CMK (cell line): Measurements from ENCODE around the gene CSNK2A1.
A peak's percentile ranks its signal among the peaks of the same experiment; 100 is the strongest.
"Not testable (repeated sequence)": the region's sequence is repeated elsewhere in the genome, so short reads cannot be mapped to it uniquely, and the experiment has no call there.

Experiments
- DNase-seq: peaks from one replicate; pipeline ENCODE4 v3.0.0-alpha.2; 2010; ENCODE audit warnings: low read depth

The CSNK2A1 gene

DNA sequence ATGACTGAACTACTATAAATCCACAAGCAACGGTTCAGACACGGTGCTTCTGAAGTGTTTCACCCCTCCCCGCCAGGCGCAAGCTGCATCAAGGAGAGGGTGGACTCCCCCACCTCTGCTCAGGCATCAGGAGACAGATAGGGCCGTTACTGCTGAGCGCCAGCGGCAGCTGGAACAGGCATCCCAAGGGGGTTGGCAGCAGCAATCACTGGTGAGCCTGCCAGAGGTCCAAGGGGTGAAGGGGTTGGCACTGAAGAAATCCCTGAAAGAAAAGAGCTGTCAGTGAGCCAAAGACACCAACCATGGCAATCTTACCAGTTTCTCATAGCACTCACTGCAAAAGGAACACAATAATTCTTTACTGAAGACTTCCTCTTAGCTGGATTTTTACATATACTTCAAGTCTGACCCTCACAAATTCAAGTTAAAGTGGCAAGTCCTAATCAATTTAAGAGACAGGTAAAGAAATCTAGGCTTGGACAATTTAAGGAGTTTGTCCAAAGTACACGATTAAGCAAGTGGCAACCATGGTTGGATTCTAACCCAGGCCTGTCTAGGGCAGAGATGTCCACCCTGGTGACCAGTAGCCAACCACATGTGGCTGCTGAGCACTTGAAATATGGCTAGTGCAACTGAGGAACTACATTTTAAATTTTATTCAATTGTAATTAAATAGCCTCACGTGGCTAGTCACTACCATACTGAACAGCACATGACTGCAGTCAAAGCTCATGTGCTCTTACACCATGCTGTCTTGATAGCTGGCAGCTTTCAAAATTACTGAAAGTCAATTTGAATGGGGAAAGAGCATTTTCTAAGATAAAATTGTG, 59.6 kb downstream of the CSNK2A1 start:
- no peak for DNase-seq

DNA sequence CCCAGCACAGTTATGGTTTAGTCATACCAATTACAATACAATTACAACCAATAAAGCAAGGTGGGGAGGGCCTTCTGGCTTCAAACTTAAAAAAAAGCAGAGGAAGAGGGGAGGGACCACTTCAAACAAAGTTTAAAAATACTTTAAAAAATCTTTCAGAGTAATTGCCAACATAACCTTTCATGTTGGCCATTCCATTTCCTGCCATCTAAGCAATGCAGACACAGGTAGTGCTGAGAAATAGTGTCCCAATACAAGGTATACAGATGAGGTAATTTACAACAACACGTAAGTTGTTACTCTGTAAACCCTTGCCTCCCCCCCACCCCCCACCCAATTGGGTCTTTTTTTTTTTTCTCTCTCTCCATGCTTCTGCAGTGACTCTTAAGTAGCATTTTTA, 62.4 kb downstream of the CSNK2A1 start:
- DNase-seq: no peak

DNA sequence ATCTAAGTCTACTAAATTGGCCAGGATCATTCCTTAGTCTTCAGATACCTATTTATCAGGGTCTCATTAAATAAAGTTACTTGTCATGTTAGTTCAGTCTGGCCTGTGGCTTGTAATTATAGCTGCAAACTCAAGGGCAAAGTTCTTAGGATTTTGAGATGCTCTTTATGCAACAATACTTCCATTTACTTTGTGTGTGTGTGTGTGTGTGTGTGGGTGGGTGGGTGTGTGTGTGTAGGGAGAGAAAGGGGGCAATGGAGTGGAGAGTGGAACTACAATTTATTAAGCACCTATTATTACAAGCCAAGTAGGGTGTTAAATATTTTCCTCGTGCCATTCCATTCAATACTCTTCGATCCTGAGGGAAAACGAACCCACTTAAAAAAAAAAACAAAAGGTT, 63.5 kb downstream of the CSNK2A1 start:
- DNase-seq: no peak

DNA sequence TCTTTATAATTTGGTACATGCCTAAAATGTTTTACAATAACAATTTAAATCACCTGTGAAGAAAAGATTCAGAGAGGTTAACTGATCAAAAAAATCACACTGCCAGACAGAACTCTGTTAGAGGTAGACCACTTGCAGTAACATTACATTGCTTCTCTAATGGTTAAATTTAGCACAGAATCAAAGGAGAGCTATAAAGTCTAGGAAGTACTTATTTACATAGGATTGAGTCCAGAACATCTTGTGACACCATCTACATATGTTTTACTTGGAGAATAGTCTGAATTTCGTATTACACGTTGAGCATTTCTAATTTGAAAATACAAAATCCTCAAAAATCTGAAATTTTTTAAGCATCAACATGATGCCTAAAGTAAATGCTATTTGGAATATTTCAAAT, 64.1 kb downstream of the CSNK2A1 start:
- DNase-seq: no peak

DNA sequence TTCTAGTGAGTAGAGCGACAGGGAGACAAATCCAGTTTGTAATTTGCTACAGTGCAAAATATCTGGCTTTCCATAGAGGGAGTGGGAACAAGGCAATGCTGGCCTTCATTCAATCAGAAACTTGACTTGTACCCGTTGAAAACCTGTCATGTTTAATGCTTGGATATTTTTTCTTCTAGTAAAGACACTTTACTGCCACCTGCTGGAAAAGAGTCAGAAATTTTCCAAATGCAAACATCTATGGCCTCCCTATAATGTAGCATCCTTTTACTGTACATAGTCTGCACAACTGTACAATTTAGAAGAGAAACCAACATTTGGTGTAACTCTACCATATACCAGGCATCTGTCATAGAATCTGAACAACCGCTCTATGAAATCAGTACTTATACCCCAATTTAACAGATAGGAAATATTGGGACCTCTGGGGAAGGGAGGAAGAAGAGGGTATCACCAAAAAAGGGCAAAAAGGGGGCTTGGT, 64.6 kb downstream of the CSNK2A1 start:
- DNase-seq: peak; percentile 47

DNA sequence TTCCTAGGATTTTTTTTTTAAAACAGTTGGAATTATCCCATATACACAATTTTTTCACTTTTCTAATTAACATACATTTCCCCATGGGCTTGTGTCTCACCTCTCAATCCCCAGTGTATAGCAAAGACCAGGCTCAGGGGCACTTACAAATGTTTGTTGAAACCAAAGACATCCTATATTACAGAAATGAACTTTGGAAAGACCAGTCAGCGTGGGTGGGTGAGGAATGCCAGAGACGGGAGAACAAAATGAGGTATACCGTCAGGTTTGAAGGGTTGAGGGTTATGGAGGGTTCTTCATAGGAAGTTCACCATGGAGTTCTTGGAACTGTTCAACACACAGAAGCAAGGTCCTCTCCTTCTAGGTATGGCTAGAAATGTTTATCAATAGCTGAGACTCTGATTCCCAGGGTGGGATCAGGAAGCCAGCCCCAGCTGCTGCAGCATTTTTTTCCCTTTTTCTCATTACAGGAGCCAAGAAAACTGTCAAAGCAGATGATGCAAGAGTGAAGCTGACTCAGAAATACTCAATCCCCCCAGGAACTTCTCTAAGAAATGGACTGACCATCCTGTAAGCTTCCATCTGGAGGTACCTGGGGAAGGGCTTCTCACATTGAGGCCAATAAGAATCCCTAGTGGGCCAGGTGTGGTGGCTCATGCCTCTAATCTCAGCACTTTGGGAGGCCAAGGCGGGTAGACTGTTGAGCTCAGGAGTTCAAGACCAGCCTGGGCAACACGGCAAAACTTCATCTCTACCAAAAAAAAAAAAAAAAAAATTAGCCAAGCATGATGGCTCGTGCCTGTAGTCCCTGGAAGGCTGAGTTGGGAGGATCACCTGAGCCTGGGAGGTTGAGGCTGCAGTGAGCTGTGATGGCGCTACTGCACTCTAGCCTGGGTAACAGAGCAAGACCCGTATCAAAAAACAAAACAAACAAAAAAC, 65.3 kb downstream of the CSNK2A1 start:
- DNase-seq: no peak

DNA sequence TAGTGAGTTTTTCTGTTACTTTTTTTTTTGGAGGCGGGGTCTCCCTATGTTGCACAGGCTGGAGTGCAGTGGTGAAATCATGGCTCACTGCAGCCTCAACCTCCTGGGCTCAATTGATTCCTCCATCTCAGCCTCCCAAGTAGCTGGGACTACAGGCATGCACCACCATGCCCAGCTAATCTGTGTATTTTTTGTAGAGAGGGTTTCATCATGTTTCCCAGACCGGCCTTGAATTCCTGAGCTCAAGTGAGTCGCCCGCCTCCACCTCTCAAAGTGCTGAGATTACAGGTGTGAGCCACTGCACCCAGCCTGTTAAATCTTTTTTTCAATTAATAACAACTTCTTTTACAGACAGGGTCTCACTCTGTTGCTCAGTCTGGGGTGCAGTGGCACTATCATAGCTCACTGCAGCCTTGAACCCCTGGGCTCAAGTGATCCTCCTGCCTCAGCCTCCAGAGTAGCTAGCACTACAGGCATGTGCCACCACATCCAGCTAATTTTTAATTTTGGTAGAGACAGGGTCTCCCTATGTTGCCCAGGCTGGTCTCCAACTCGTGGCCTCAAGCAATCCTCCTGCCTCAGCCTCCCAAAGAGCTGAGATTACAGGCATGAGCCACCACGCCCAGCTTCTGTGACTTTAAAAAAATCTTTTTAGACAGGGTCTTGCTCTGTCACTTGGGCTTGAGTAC, 66.9 kb downstream of the CSNK2A1 start:
- not testable (repeated sequence) for DNase-seq

DNA sequence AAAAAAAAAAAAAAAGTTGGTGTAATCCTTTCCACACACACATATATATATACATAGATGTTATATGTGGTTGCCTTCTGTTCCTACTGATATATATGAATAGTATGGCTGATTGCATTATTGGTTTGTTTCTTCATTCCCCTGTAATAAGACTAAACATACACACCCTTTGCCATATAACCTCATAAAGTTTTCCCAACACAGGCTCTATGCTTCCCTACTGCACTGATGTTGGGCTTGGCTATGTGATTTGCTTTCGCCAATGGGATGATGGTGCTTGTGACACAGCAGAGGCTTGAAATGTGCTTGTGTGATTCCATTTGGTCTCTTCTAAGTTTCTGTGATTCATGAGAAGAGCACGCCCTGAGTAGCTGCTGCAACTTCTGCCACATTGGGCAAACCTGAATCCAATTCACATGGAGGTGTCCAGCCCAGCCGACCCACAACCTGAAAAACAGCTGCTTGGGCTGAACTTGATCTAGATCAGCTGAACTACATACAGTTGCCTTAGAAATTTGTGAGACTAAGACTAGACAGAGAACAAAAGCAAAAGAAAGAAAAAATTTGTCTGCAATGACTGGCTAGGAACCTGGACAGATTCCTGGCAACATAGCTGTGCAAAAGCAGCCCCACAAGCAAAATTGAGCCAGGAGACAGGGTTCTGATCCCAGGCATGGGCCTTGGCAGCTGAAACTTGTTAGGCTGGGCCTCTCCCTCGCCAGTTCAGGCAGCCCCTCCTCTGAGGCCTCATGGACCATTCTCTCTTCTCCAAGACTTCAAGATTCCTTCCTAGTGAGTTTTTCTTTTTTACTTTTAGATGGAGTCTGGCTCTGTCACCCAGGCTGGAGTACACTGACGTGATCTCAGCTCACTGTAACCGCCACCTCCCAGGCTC, 67.9 kb downstream of the CSNK2A1 start:
- no peak for DNase-seq

DNA sequence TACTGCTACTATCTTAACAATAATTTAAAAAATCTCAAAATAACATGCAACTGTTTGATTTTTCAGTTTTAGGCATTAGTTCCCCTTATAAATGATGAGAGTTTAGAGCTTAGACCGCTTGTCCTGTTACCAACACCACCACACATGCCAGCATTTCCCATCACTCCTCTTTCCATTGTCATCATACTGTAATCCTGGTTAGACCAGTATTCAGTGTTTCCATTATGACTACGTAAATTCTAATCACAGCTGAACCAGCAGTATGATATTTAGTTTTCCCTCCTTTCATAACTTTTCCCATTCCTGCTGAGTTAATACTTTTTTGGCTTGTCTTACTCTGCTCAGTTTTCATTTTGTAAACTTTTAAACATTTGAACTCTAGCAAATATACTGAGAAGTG, 69.0 kb downstream of the CSNK2A1 start:
- no peak for DNase-seq

DNA sequence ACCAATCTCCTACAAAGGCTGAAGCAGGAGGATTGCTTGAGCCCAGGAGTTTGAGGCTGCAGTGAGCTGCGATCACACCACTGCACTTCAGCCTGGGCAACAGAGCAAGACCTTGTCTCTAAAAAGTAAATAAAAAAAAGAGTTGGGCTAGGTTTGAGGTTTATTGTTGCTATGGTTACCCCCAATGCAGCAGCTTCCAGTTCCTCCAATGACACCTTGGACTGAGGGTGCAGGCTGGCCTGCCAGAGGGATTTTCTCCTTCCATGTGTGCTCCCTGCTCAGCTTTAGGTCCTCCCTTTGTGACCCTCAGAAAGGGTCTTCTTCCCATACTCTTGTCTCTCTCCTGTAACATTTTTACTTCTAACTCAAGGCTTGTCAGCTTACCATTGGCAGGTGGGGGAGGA, 70.7 kb downstream of the CSNK2A1 start:
- no peak for DNase-seq

DNA sequence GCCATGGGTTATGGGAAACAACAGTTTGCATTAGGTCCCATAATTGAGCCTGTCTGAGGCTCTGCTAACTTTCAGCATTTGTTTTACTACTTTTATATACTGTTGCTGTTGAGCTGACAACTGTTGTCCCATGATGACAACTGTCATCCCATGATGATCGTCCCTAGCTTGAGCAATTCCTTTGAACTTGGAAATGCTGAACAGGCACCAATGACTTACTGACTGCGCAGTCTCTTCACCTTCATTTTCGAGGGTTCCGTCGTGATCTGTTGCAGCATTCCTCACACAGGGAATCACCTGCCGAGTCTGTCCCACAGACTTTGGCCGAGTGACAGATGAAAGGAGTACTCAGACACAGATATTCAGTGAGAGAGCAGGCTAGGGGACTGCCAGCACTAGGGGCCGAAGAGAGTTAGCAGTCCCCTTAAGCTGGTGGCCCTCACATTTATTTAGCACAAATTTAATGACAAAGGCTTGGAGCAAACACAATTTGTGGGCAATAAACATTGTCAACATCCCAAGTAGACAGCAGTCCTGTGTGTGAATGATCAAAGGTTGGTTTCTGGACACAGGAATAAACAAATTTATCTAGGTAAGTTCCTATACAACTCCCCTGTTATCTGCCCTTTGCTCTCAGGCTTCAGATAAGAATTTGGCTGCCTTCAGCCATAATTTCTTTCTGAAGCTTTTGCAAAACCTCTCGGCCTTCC, 71.3 kb downstream of the CSNK2A1 start:
- DNase-seq: no peak

DNA sequence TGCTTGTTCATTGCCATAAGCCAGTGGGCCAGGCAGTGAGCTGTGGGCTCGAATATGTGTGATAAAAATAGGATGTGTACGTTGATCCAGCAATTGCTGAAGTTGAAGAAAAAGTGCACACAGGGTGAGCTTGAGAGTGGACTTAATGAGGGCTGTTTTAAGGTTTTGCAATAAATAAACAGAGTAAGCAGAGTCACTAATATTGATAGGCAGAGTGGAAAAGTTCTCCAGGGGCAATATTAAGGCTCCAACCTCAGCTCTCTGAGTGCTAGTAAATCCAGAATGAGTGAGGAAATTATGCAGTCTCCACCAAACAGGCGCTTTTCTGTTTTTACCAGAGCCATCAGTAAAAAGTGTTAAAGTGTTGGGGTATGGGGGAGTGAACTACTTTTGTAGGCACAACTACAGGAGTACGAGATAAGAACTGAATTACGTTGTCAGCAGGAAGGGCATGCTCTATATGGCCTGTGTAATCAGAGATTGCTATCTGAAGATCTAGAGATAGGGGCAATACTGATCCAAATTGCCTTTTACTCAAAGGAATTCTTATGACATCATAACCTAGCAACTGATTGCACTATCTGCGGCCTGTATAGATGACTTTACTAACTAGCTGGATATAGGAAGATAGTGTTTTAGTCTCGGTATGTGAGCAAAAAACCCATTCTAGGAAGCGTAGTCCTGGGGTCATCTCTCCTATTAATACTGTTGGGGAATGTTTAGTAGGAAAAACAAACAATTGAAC, 73.7 kb downstream of the CSNK2A1 start:
- no peak for DNase-seq

DNA sequence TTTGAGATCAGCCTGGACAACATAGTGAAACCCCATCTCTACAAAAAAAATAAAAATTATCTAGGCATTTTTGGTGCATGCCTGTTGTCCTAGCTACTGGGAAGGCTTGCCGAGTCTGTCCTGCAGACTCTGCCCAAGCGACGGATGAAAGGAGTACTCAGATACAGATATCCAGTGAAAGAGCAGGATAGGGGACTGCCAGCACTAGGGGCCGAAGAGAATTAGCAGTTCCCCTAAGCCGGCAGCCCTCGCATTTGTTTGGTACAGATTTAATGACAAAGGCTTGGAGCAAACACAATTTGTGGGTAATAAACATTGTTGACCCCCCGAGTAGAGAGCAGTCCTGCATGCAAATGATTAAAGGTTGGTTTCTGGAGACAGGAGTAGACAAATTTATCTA, 75.8 kb downstream of the CSNK2A1 start:
- no peak for DNase-seq

DNA sequence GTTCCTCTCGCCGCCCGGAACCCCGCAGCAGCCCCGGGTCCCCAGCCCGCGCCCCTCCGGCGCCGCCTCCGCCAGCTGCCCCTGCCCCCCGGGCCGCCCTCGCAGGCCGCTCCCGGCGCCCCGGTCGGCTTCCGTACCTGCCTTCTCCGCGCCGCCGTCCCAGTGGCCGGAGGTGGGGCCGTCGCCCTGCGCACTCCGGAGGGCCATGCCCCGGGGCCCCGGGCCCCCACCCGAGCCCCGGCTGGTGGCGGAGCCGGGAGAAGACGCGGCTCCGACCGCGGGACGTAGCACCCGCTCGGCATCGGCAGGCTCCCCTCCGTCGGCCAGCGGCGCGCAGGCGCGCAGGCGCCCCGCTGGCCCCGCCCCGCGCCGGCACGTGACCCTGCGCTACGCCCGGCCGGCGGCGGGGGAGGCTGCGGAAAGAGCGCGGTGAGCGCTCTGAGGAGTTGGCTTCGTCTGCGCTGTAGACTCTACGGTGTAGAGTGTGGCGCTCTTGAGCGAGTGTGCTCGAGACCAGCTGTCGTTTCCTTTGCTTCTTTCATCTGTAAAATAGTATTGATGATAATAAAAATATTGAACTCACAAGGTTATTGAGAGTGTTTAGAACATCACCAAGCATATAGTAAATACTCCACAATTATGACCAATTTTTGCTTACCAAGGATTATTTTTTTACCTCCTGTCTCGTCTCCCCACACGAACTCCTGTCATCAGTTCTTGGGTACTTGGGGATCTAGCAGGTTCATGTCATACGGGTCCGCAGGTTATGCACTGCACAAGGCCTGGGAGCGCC, 81.2 kb downstream of the CSNK2A1 start, which contains the start of gene TBC1D20:
Gene TBC1D20 (minus strand): TSS at position 335 of the 793 bp plus-strand sequence. CDS start 128 bp downstream, at position 207.
- DNase-seq: peak; percentile 75

DNA sequence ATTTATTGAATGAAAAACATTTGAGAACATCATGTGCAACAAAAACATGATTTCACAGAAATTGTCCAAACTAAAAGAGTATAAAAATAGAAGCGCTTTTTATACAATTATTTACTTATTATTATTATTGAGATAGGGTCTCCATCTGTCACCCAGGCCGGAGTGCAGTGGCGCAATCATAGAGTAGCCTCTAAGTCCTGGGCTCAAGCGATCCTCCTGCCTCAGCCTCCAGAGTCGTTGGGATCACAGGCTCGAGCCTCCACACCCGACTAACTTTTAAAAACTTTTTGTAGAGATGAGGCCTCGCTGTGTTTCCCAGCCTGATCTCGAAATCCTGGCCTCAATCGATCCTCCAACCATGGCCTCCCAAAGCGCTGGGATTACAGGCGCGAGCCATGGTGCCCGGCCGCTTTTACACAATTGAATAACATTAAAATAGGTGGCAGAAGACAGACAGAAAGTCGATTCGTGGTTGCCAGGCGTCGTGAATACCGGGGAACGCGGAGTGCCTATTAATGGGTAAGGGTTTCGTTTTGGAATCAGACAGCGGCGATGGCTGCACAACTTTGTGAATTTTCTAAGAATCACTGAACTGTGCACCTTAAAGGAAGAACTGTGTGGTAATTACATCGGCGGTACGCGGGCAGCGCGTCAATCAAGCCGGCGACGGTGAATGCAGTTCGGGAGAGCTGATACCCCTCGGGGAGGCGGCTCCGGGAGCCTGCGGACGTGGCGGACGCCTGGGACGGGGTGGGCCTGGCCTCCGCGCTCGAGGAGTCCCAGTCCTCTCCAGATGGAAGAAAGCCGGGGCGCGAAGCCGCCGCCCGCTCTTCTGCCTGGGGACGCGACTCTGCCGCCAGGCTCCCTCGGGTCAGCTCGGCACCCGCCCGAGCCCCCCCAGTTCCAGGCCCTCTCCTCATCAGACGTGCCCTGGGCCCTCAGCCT, 82.1 kb downstream of the CSNK2A1 start:
- no peak for DNase-seq

DNA sequence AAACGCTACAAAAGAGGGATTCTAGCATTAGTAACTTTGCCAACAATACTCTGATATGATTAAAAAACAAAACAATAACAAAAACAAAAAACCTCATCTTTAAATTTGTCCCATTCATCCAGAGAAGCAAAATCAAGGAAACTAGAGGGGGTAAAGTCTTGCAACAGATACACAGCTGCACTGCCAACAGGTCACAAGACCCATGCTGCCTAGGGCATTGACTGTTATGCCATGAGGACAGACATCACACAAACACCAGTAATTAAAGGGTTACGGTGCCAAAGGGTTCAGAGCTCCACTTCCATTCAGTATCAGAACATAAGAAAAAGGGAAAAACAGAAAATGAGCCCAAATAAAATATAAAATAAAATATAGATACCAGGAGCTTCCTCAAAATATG, 82.9 kb downstream of the CSNK2A1 start:
- DNase-seq: no peak

DNA sequence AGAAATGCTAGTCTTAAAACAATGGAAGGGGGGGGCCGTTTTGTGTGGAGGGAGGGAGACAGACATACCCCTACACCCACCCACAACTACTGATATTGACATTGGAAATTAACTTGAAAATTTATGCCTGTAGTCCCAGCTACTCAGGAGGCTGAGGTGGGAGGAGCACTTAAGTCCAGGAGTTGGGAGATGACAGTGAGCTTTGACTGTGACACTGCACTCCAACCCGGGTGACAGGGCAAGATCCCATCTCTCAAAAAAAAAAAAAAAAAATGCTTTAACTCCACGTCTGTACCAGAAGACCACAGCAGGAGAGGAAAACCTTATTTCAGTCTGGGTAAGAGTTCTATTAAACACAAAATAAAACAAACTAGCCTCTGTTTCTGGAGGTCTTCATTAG, 83.4 kb downstream of the CSNK2A1 start:
- DNase-seq: no peak

DNA sequence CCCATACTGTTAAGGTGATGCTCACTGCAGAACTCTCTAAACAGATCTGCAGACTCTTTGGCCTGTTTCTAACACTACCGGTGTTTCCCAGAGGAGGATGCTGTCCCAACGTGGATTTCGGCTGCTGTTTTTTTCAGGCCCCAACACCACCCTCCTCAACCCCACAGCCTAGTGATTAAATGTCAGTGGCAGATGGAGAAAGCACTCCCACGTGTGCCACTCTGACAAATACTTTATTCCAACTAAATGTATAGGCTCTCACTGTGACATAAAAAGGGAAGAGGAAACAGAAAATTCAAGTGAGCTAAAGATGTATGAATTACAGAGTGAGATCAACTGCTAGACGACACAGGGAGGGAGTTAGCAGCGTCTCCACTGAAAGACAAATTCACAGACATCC, 84.8 kb downstream of the CSNK2A1 start:
- DNase-seq: no peak
